ENCODE results near the gene MEI1. TPM values are rescaled to one million over a fixed set of nuclear protein-coding genes. Genes with fewer than 3 reads are reported as not detected.

The MEI1 gene
- total RNA-seq, 1 donor from 2014 or later: 0.16 TPM

DNA sequence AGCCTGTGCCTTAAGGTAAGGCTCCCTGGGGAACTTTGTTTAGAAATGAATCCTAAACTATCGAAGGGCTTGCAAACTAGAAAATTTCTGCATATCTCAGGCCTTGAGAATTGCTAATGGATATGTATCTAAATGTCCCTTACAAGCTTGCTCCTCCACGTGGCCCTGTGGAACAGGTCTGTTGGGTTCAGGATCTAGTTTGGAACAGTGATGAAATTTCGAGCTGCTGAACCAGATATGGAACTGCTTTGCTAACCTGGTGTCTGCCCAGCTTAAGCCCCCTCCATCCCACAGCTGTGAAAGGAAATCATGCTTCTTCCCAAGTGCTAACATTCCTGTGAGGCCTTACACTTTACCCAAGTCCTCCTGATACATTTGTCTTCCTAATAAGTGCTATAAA lies 145.2 kb downstream of the MEI1 start:
- no peak for DNase-seq

DNA sequence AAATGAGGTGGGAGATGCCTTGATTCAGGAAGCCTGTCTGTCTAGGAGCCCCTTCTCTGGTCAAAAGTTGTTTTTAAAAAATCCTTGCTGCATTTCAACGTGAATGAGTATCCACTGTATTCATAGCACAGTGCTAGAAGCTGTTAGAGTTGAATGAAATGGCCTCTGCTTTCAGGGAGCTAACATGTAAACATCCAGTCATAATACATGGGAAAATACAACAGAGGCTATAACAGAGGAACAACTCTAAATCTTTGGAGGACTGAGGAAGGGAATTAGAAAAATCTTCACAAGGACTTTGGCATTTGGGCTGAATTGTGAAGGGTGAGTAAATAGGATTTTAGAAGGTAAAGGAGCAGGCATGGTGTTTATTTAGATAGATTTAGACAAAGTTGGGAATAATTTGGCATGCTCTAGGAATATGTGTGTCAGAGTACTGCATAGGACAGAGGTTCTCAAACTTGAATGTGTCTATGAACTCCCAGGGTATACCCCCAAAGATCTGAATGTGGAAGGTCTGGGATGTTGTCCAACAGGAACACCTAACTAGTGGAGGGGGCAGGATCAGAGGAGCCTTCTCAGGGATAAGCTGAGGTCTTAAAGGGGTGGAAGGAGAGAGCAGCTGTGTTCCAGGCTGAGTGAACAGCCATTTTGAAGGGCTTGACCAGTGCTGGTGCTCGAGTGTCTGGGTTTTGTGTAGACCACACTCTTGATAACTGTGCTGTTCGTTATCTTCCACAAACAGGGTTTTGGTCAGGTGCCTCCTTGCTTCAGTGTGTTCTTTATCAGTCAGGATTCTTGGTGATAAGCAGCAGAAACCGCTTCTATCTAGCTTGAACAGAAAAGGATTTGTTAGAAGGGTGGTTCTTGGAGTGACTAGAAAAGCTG lies 146.3 kb downstream of the MEI1 start:
- DNase-seq: no peak

DNA sequence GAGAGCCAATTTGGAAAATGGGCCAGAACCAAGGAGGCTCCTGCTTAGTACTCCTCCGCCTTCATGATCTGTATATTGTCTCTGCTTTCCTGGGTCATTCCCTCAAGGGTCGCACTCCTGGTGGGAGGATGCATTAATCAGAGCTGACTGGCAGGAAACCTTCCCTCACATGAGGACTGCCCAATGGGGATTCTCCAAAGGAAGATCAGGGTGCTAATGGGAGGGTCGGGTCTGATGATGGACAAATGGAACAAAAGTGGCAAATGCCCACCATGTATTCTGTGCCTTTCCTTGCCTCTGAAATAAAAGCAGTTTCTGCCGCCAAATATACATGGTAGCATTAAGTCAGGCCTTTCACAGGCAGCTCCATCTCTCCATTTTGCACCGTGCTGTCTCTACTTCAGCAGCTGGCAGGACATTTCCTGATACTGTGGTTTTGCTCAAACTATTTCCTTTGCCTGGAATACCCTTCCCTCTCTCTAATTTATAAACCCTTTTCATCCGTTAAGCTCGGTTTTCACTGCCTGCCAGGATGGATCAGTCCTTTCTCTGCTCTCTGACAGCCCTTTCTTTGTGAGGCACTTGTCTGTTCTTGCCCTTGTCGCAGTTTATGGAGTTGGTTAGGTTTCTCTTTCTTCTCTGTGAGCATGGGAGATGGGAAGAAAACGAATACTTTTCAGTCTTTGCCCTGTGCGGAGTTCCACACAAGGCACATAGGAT lies 147.1 kb downstream of the MEI1 start:
- DNase-seq: no peak

DNA sequence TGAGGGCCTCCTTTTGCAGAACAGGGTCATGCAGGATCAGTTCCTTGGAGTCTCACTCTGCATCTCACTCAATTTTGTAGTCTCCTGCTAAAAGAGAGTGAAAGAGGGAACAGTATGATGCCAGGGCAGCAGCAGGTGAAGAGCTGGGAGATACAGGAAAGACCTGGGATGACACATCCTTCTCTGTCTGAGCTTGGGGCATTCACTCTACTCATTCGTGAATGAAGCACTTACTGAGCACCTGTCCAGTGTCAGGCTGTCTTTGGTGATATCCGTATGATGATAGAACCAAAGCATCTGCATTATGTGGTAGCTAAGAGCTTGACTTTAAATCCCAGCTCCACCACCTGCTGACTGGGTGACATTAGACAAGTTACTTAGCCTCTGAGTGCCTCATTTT lies 148.0 kb downstream of the MEI1 start:
- DNase-seq: no peak

DNA sequence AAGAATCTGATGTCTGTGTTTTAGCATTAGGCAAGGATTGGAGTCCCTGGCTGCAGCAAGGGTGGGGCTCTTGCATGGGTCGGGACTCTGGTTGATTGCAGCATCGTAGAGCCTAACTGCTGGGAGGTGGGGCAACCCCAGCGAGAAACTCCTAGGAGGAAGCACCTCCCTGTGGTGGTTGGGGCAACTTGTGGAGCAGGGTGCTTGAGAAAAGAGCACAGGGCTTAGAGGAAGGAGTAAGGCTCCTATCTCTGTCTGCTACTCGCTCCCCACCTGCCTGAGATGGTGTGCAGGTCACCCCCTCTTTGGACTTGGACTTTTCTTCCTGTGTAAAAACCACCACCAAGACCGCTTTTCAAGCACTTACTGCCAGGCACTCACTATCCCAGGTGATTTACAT lies 149.2 kb downstream of the MEI1 start:
- no peak for DNase-seq

Small RNAs within 50 kb of the gene (small RNA-seq; reads per million reads assigned to genes)
- gene HMGN2P10 (not detected), gene RF00019 (not detected), gene RNU6-476P (not detected), gene RNU6ATAC22P (not detected)

Other genes with a start within 250 kb of the MEI1 start
- gene PHF5A, start 230.8 kb upstream of the MEI1 start, total RNA-seq: 35.7 TPM
- gene ACO2, start 230.4 kb upstream of the MEI1 start, total RNA-seq: 64.4 TPM
- gene POLR3H, start 155.0 kb upstream of the MEI1 start, total RNA-seq: 23.7 TPM
- gene CSDC2, start 138.5 kb upstream of the MEI1 start, total RNA-seq: 9.4 TPM
- gene PMM1, start 109.7 kb upstream of the MEI1 start, total RNA-seq: 17.2 TPM
- gene DESI1, start 78.5 kb upstream of the MEI1 start, total RNA-seq: 18.1 TPM
- 208 TPM for gene XRCC6, start 78.2 kb upstream of the MEI1 start, total RNA-seq
- 62.9 TPM for gene SNU13, start 10.6 kb upstream of the MEI1 start, total RNA-seq
- gene CCDC134, start 101.2 kb downstream of the MEI1 start, total RNA-seq: 12.2 TPM
- gene SREBF2, start 133.6 kb downstream of the MEI1 start, total RNA-seq: 65.5 TPM
- not detected for gene SHISA8, start 215.6 kb downstream of the MEI1 start, total RNA-seq
- 0.31 TPM for gene TNFRSF13C, start 227.3 kb downstream of the MEI1 start, total RNA-seq
- gene CENPM, start 247.6 kb downstream of the MEI1 start, total RNA-seq: 1.6 TPM